Measurements from ENCODE around the gene SUPT20H. TPM values are rescaled to one million over a fixed set of nuclear protein-coding genes. Genes with fewer than 3 reads are reported as not detected.

Gene SUPT20H
- total and polyA plus RNA-seq, 10 of the 15 experiments (the other 5 are each of a cell fraction or from before 2014, with no cell fraction given) = 12.3 to 69.8 (median 47.5) TPM

DNA sequence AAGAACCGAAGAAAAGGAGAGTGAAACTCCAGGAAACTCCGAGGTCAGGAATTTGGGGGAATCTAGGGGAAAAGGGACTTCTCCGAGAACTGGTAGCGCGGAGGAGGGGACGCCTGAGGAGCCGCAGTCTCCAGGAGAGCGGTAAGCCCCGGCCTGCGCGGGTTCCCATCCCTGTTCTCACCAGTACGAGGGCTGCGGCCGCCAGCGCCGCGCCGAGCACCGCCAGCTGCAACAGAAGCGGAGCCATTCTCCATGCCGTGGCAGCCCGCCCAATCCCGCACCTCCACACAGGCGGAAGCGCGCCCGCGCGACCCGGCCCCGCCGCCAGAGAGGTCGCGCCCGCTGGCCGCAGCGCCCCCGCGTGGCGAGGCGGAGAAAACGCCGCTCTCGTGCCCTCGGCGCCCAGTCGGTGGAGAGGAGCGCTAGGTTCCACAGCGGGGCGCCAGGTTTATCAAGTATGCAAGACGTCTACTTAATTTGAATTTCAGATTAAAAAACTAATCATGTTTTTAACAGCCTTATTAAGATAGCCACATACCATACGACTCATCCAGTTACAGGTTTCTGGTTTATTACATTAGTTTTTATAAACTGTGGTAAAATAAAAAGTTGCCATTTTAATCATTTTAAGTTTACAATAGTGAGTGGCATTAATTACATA is 60.3 kb downstream of the SUPT20H start, which contains the start of gene ALG5 (continued):
- peak; percentile 98; the same call in 1 of the 2 replicates for TF ChIP-seq RB1 (IDR thresholded peaks at IDR 0.05; ENCODE audit: borderline replicate concordance)
- TF ChIP-seq, protein P1, sequence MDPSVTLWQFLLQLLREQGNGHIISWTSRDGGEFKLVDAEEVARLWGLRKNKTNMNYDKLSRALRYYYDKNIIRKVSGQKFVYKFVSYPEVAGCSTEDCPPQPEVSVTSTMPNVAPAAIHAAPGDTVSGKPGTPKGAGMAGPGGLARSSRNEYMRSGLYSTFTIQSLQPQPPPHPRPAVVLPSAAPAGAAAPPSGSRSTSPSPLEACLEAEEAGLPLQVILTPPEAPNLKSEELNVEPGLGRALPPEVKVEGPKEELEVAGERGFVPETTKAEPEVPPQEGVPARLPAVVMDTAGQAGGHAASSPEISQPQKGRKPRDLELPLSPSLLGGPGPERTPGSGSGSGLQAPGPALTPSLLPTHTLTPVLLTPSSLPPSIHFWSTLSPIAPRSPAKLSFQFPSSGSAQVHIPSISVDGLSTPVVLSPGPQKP (IDR thresholded peaks at IDR 0.05; ENCODE audit: low read depth, low read length) = peak; percentile 64; the same call in 1 of the 2 replicates
- peak; percentile 90 for TF ChIP-seq ZNF207 (IDR thresholded peaks at IDR 0.05; ENCODE audit: borderline replicate concordance)
- TF ChIP-seq NRF1 (conservative IDR thresholded peaks at IDR 0.05; ENCODE audit: low read depth, low read length) = no peak
- peak; percentile 89; the same call in 1 of the 2 replicates for TF ChIP-seq TCF3 (IDR thresholded peaks at IDR 0.05; ENCODE audit: borderline replicate concordance, insufficient read depth, low read depth, low read length)
- no peak for TF ChIP-seq RAD51 (IDR thresholded peaks at IDR 0.05)
- TF ChIP-seq RELA (IDR thresholded peaks at IDR 0.05; ENCODE audit: borderline replicate concordance, partially characterized antibody) = peak; percentile 69
- TF ChIP-seq TCF12 (IDR thresholded peaks at IDR 0.05; ENCODE audit: low read depth, low read length) = peak; percentile 78
- TF ChIP-seq POLR2AphosphoS5 (IDR thresholded peaks at IDR 0.05; ENCODE audit: low read length) = peak; percentile 94
- TF ChIP-seq HSF1 (IDR thresholded peaks at IDR 0.05; ENCODE audit: low read depth, low read length) = 0 out of 2 replicates have a peak, but pooled peaks have one; percentile 60
- TF ChIP-seq, protein P2, sequence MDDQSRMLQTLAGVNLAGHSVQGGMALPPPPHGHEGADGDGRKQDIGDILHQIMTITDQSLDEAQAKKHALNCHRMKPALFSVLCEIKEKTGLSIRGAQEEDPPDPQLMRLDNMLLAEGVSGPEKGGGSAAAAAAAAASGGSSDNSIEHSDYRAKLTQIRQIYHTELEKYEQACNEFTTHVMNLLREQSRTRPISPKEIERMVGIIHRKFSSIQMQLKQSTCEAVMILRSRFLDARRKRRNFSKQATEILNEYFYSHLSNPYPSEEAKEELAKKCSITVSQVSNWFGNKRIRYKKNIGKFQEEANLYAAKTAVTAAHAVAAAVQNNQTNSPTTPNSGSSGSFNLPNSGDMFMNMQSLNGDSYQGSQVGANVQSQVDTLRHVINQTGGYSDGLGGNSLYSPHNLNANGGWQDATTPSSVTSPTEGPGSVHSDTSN (IDR thresholded peaks at IDR 0.05; ENCODE audit: insufficient replicate concordance, low read depth, low read length) = no peak
- TF ChIP-seq ZNF217 (IDR thresholded peaks at IDR 0.05) = peak; percentile 55; the same call in 1 of the 2 replicates
- TF ChIP-seq SIX5 (IDR thresholded peaks at IDR 0.05; ENCODE audit: low read depth, low read length, severe bottlenecking) = peak; percentile 41
- no peak; the same call in 1 of the 2 replicates for TF ChIP-seq EED (IDR thresholded peaks at IDR 0.05; ENCODE audit: low read depth)
- no peak for TF ChIP-seq ETV6 (conservative IDR thresholded peaks at IDR 0.05 in 1 of 2, IDR thresholded peaks at IDR 0.05 in 1 of 2; ENCODE audit: borderline replicate concordance in 1 of 2, low read depth in 1 of 2)
- TF ChIP-seq BMI1 (IDR thresholded peaks at IDR 0.05; ENCODE audit: borderline replicate concordance) = no peak
- TF ChIP-seq HDGF (IDR thresholded peaks at IDR 0.05) = no peak
- TF ChIP-seq SMARCA5 (IDR thresholded peaks at IDR 0.05) = peak; percentile 99
- peak; percentile 95 for TF ChIP-seq LARP7 (IDR thresholded peaks at IDR 0.05)
- TF ChIP-seq RAD21 (IDR thresholded peaks at IDR 0.05; ENCODE audit: insufficient read depth, low read depth, low read length) = no peak

All from GM12878 (cell line).